ENCODE data around the gene LSM7. TPM values are rescaled to one million over a fixed set of nuclear protein-coding genes. Genes with fewer than 3 reads are reported as not detected.

LSM7 gene
- total and polyA plus RNA-seq, 2 of the 13 experiments (the other 11 are each of a cell fraction or from before 2014, with no cell fraction given): 140 to 205 TPM

DNA sequence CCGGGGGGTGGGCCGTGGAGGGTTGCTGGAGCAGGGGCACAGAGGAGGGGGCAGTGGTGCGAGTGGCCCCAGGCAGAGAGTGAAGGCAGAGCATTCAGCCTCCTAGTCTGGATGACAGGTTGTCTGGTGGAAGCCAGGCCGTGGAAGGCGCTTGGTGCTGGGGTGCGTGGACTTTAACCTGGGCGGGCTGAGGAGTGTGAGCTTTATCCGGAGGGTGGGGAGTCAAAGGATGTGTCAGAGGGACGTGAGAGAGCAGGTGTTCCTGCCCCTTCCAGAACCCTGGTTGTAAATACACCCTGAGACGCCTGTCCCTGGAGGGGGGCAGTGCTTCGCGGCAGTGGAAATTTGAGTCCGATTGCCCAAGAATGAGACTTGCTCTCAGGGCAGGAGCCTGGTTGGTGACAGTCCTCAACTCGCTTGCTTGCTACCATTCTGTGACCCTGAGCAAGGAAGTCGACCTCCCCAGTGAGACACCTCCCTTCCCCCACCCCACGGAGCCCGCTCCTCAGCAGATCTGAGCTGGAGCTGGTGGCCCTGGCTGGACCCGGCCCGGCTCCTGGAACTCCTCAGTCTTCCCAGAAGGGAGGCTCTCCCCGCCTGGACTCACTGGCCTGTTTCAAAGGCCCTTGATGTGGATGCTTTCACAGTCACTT lies 2.4 kb upstream of the LSM7 start (continued):
- TF ChIP-seq, protein P1, sequence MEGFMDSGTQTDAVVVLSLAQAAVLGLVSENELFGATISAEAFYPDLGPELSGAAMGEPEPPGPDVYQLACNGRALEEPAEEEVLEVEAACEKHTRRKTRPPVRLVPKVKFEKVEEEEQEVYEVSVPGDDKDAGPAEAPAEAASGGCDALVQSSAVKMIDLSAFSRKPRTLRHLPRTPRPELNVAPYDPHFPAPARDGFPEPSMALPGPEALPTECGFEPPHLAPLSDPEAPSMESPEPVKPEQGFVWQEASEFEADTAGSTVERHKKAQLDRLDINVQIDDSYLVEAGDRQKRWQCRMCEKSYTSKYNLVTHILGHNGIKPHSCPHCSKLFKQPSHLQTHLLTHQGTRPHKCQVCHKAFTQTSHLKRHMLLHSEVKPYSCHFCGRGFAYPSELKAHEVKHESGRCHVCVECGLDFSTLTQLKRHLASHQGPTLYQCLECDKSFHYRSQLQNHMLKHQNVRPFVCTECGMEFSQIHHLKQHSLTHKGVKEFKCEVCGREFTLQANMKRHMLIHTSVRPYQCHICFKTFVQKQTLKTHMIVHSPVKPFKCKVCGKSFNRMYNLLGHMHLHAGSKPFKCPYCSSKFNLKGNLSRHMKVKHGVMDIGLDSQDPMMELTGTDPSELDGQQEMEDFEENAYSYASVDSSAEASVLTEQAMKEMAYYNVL (CRISPR knock-in tag; IDR thresholded peaks at IDR 0.05; ENCODE audit: borderline replicate concordance): no peak
- TF ChIP-seq FOSL2 (CRISPR knock-in tag; IDR thresholded peaks at IDR 0.05) (peak; percentile 35), HDAC2 (CRISPR knock-in tag; IDR thresholded peaks at IDR 0.05) (peak; percentile 81), ZEB1 (IDR thresholded peaks at IDR 0.05; ENCODE audit: insufficient replicate concordance, low read depth) (peak; percentile 47), ZNF441 (CRISPR knock-in tag; IDR thresholded peaks at IDR 0.05; ENCODE audit: borderline replicate concordance) (no peak), ZNF562 (CRISPR knock-in tag; IDR thresholded peaks at IDR 0.05; ENCODE audit: borderline replicate concordance) (no peak), SALL1 (CRISPR knock-in tag; IDR thresholded peaks at IDR 0.05) (peak; percentile 70), ZNF30 (CRISPR knock-in tag; IDR thresholded peaks at IDR 0.05) (no peak), MYC (CRISPR knock-in tag; IDR thresholded peaks at IDR 0.05; ENCODE audit: borderline replicate concordance) (peak; percentile 58; the same call in 1 of the 2 replicates), NFKB2 (CRISPR knock-in tag; IDR thresholded peaks at IDR 0.05; ENCODE audit: borderline replicate concordance) (peak; percentile 35; the same call in 1 of the 2 replicates), NFE2L2 (IDR thresholded peaks at IDR 0.05; ENCODE audit: low read length) (no peak), HNF4G (IDR thresholded peaks at IDR 0.05; ENCODE audit: borderline replicate concordance, low read depth, low read length) (peak; percentile 82), HNF4G (CRISPR knock-in tag; IDR thresholded peaks at IDR 0.05; ENCODE audit: borderline replicate concordance, low read depth) (peak; percentile 76; the same call in 1 of the 2 replicates), NCOR1 (IDR thresholded peaks at IDR 0.05; ENCODE audit: borderline replicate concordance, low read length) (0 out of 2 replicates have a peak, but pooled peaks have one; percentile 11), HIVEP1 (CRISPR knock-in tag; IDR thresholded peaks at IDR 0.05) (peak; percentile 30; the same call in 1 of the 2 replicates), ZNF839 (CRISPR knock-in tag; IDR thresholded peaks at IDR 0.05; ENCODE audit: borderline replicate concordance) (peak; percentile 63; the same call in 1 of the 2 replicates), ZNF331 (CRISPR knock-in tag; IDR thresholded peaks at IDR 0.05) (peak; percentile 18; the same call in 1 of the 2 replicates), ZNF567 (CRISPR knock-in tag; IDR thresholded peaks at IDR 0.05; ENCODE audit: borderline replicate concordance) (0 out of 2 replicates have a peak, but pooled peaks have one; percentile 22), ELF3 (CRISPR knock-in tag; IDR thresholded peaks at IDR 0.05) (peak; percentile 25; the same call in 1 of the 2 replicates), ZNF205 (CRISPR knock-in tag; IDR thresholded peaks at IDR 0.05) (0 out of 2 replicates have a peak, but pooled peaks have one; percentile 5)
- TF ChIP-seq, protein P2, sequence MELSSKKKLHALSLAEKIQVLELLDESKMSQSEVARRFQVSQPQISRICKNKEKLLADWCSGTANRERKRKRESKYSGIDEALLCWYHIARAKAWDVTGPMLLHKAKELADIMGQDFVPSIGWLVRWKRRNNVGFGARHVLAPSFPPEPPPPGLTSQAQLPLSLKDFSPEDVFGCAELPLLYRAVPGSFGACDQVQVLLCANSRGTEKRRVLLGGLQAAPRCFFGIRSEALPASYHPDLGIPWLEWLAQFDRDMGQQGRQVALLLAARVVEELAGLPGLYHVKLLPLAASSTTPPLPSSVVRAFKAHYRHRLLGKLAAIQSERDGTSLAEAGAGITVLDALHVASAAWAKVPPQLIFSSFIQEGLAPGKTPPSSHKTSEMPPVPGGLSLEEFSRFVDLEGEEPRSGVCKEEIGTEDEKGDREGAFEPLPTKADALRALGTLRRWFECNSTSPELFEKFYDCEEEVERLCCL (CRISPR knock-in tag; IDR thresholded peaks at IDR 0.05; ENCODE audit: borderline replicate concordance): no peak
- TF ChIP-seq, protein P3, sequence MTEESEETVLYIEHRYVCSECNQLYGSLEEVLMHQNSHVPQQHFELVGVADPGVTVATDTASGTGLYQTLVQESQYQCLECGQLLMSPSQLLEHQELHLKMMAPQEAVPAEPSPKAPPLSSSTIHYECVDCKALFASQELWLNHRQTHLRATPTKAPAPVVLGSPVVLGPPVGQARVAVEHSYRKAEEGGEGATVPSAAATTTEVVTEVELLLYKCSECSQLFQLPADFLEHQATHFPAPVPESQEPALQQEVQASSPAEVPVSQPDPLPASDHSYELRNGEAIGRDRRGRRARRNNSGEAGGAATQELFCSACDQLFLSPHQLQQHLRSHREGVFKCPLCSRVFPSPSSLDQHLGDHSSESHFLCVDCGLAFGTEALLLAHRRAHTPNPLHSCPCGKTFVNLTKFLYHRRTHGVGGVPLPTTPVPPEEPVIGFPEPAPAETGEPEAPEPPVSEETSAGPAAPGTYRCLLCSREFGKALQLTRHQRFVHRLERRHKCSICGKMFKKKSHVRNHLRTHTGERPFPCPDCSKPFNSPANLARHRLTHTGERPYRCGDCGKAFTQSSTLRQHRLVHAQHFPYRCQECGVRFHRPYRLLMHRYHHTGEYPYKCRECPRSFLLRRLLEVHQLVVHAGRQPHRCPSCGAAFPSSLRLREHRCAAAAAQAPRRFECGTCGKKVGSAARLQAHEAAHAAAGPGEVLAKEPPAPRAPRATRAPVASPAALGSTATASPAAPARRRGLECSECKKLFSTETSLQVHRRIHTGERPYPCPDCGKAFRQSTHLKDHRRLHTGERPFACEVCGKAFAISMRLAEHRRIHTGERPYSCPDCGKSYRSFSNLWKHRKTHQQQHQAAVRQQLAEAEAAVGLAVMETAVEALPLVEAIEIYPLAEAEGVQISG (CRISPR knock-in tag; IDR thresholded peaks at IDR 0.05): peak; percentile 60
- TF ChIP-seq, protein P4, sequence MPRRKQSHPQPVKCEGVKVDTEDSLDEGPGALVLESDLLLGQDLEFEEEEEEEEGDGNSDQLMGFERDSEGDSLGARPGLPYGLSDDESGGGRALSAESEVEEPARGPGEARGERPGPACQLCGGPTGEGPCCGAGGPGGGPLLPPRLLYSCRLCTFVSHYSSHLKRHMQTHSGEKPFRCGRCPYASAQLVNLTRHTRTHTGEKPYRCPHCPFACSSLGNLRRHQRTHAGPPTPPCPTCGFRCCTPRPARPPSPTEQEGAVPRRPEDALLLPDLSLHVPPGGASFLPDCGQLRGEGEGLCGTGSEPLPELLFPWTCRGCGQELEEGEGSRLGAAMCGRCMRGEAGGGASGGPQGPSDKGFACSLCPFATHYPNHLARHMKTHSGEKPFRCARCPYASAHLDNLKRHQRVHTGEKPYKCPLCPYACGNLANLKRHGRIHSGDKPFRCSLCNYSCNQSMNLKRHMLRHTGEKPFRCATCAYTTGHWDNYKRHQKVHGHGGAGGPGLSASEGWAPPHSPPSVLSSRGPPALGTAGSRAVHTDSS (CRISPR knock-in tag; conservative IDR thresholded peaks at IDR 0.05): no peak

All from HepG2 (cell line).